B cell (primary cell): ENCODE measurements around the gene EEPD1. TPM values are rescaled to one million over a fixed set of nuclear protein-coding genes. Genes with fewer than 3 reads are reported as not detected.
"Not testable (repeated sequence)": the region's sequence is repeated elsewhere in the genome, so short reads cannot be mapped to it uniquely, and the experiment has no call there.

Source experiments
- ATAC-seq: fragments of 200-7000 bp; cut with Tn5 transposase; one replicate; pipeline ENCODE4 v1.10.0; 2021; ENCODE audit warnings: low read depth, mild to moderate bottlenecking, moderate number of reproducible peaks, moderate library complexity
- CTCF ChIA-PET: fragments of 350-600 bp; sonication (Branson Sonifier 250); formaldehyde crosslinking; loops from one replicate; lab custom pipeline; 2021; ENCODE audit warnings: antibody characterized with exemption, inconsistent platforms; lab: Charles Lee
- POLR2A ChIA-PET: fragments of 350-600 bp; sonication (Branson Sonifier 250); formaldehyde crosslinking; loops from one replicate; lab custom pipeline; 2021; ENCODE audit warnings: antibody characterized with exemption; lab: Charles Lee
- DNase-seq: peaks from one replicate; pipeline ENCODE4 v3.0.0; 2013
- H2AFZ ChIP-seq: 2 replicates; pipeline ENCODE4 v1.6.1; 2012; ENCODE audit warnings: mild to moderate bottlenecking, low read depth, low read length; ENCODE audit not compliant: insufficient read depth, poor library complexity, severe bottlenecking
- H3K27ac ChIP-seq, 2 donors: 1 replicate in 1 of 2; 2 replicates in 1 of 2; pipeline ENCODE4 v1.5.1; 2012 to 2013; ENCODE audit warnings: low read length in 2 of 2, mild to moderate bottlenecking in 2 of 2, moderate library complexity in 1 of 2
- H3K27me3 ChIP-seq, 4 experiments: fragments of 200-600 bp in 1 of 4; sonication (generic) in 1 of 4; replicated peaks in 1 of 4; 1 replicate in 2 of 4; 2 replicates in 2 of 4; pipeline versions ENCODE4 v1.6.1 to v1.7.0; 2013 to 2016; ENCODE audit warnings: low read length in 3 of 4, mild to moderate bottlenecking in 2 of 4, mixed read lengths in 1 of 4, moderate library complexity in 1 of 4; ENCODE audit not compliant: insufficient read depth in 4 of 4, control insufficient read depth in 3 of 4; ENCODE audit errors: control extremely low read depth in 1 of 4
- H3K36me3 ChIP-seq, 2 experiments: replicated peaks in 1 of 2; 1 replicate in 1 of 2; 2 replicates in 1 of 2; pipeline versions ENCODE4 v1.6.1 to v1.7.1; 2013; ENCODE audit warnings: low read length in 1 of 2; ENCODE audit not compliant: insufficient read depth in 2 of 2, control insufficient read depth in 1 of 2; ENCODE audit errors: control extremely low read depth in 1 of 2, extremely low read depth in 1 of 2
- H3K4me1 ChIP-seq, 2 donors: fragments of 200-600 bp in 1 of 2; sonication (generic) in 1 of 2; 1 replicate in 1 of 2; 2 replicates in 1 of 2; pipeline versions ENCODE4 v1.5.1 to v1.6.1; 2013 to 2017; ENCODE audit warnings: low read length in 2 of 2; ENCODE audit not compliant: control insufficient read depth in 2 of 2, insufficient read depth in 2 of 2
- H3K4me2 ChIP-seq: replicated peaks from 2 replicates; pipeline ENCODE3; 2012; ENCODE audit warnings: mild to moderate bottlenecking, low read depth, low read length; ENCODE audit not compliant: poor library complexity, severe bottlenecking
- H3K4me3 ChIP-seq, 5 experiments: fragments of 200-600 bp in 1 of 5; sonication (generic) in 1 of 5; 1 replicate in 3 of 5; 2 replicates in 2 of 5; pipeline versions ENCODE4 v1.5.1 to v1.7.0; 2011 to 2016; ENCODE audit warnings: low read length in 4 of 5, mild to moderate bottlenecking in 4 of 5, low read depth in 2 of 5, control low read depth in 1 of 5, moderate library complexity in 1 of 5; ENCODE audit not compliant: insufficient read depth in 1 of 5; ENCODE audit errors: control extremely low read depth in 1 of 5, extremely low read depth in 1 of 5
- H3K79me2 ChIP-seq: fragments of 200-600 bp; sonication (generic); one replicate; pipeline ENCODE4 v1.6.0; 2016; ENCODE audit warnings: low read length; ENCODE audit not compliant: control insufficient read depth, insufficient read depth
- H3K9ac ChIP-seq: fragments of 200-600 bp; sonication (generic); 2 replicates; pipeline ENCODE4 v1.6.1; 2017; ENCODE audit warnings: mild to moderate bottlenecking, low read length, moderate library complexity
- H3K9me3 ChIP-seq, 3 donors: one replicate each; pipeline versions ENCODE4 v1.6.1 to v1.7.1; 2013; ENCODE audit warnings: low read length in 2 of 3; ENCODE audit not compliant: control insufficient read depth in 2 of 3, insufficient read depth in 1 of 3; ENCODE audit errors: control extremely low read depth in 1 of 3
- H4K20me1 ChIP-seq: 2 replicates; pipeline ENCODE4 v1.6.0; 2012; ENCODE audit warnings: mild to moderate bottlenecking, low read length; ENCODE audit not compliant: insufficient read depth, control insufficient read depth, poor library complexity, severe bottlenecking
- H3K27ac Mint-ChIP-seq: one replicate; pipeline ENCODE4 v1.8.0; 2021; ENCODE audit warnings: mixed read lengths
- H3K27me3 Mint-ChIP-seq: one replicate; pipeline ENCODE4 v1.8.0; 2021; ENCODE audit warnings: mixed read lengths
- H3K4me1 Mint-ChIP-seq: one replicate; pipeline ENCODE4 v1.8.0; 2021; ENCODE audit warnings: mixed read lengths
- H3K4me3 Mint-ChIP-seq: one replicate; pipeline ENCODE4 v1.8.0; 2021; ENCODE audit warnings: mixed read lengths
- H3K9me3 Mint-ChIP-seq: one replicate; pipeline ENCODE4 v1.8.0; 2022; ENCODE audit warnings: mixed read lengths; ENCODE audit not compliant: insufficient read depth
- CTCF ChIP-seq: fragments of 200-600 bp; IDR thresholded peaks from one replicate; pipeline ENCODE4 v1.8.0; 2022; ENCODE audit warnings: antibody characterized with exemption, mild to moderate bottlenecking
- EZH2 ChIP-seq: IDR thresholded peaks from 2 replicates; pipeline ENCODE4 v1.6.1; 2012; ENCODE audit warnings: borderline replicate concordance, low read depth, mild to moderate bottlenecking, moderate library complexity, low read length; ENCODE audit not compliant: insufficient read depth, poor library complexity, severe bottlenecking
- WGBS: methylation state at CpG from one replicate; pipeline ENCODE4 v1.1.5; 2013; ENCODE audit warnings: missing lambda C conversion rate; ENCODE audit not compliant: insufficient coverage; 5-methylcytosine and 5-hydroxymethylcytosine counted together
- intact Hi-C: fragments of 100-400 bp; cut with micrococcal nuclease; formaldehyde crosslinking; loops from one replicate; pipeline ENCODE4 v1.10.0; 2022
- polyA plus RNA-seq: library from polyadenylated mRNA; depleted of rRNA; stranded (reverse); fragments of >200 nt; gene quantifications from 2 replicates; pipeline ENCODE4 v1.2.3, GENCODE V29; 2012
- total RNA-seq, 2 donors: library from RNA; stranded (reverse); fragments of 120-200 nt in 1 of 2; gene quantifications; 1 replicate in 1 of 2; 2 replicates in 1 of 2; pipeline versions ENCODE4 v1.2.3 to v1.2.4, GENCODE V29; 2013 to 2022

Gene EEPD1
- total and polyA plus RNA-seq, 2 donors (not counting 1 experiment from before 2014, with no cell fraction given): 0.49 to 4.1 TPM

DNA sequence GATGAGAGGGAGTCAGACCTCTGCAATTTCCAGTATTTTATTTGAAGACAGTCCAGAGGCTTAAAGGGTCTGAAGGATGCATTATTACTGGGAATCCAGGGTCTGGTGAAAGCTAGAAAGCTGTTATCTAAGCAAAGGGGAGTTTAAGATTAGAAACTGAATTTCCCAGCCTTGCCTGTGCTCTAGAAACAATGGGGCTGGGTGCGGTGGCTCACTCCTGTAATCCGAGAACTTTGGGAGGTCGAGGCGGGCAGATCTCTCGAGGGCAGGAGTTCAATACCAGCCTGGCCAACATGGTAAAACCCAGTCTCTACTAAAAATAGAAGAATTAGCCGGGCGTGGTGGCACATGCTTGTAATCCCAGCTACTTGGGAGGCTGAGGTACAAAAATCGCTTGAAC is 165.1 kb downstream of the EEPD1 start:
- Histone ChIP-seq H3K27ac (no peak overlapping the region), H3K9me3 (peaks cover 0 to 10% (median 0%) of the 10 kb centered on the region in 3 donors), H3K36me3 (no peaks in the 10 kb centered on the region), H3K79me2 (no peaks in the 10 kb centered on the region), H3K4me3 (no peak overlapping the region), H4K20me1 (no peaks in the 10 kb centered on the region), H3K27me3 (peaks cover 0 to 6% (median 0%) of the 10 kb centered on the region in 4 experiments), H2AFZ (no peak overlapping the region), H3K4me2 (no peak overlapping the region), H3K4me1 (no peaks in the 10 kb centered on the region), H3K9ac (no peak overlapping the region)
- intact Hi-C loops: no loop called here
- 87% methylated on average over 7 of the region's 8 CpGs for WGBS
- ATAC-seq (no peak), DNase-seq (no peak)
- H3K4me1 Mint-ChIP-seq: no peaks in the 10 kb centered on the region
- TF ChIP-seq CTCF: no peak
- TF ChIP-seq EZH2: no peak
- no peak overlapping the region for H3K4me3 Mint-ChIP-seq
- H3K27ac Mint-ChIP-seq: no peak overlapping the region
- POLR2A ChIA-PET: no interaction called here
- no peaks in the 10 kb centered on the region for H3K9me3 Mint-ChIP-seq
- CTCF ChIA-PET: interaction anchor here (0.7 to 4.3 kb wide), 16 partner anchors 9 to 893 kb away, joined by 3 to 37 read pairs (median 8); no protein-coding TSS in a partner anchor
- peaks cover 12% of the 10 kb centered on the region for H3K27me3 Mint-ChIP-seq

DNA sequence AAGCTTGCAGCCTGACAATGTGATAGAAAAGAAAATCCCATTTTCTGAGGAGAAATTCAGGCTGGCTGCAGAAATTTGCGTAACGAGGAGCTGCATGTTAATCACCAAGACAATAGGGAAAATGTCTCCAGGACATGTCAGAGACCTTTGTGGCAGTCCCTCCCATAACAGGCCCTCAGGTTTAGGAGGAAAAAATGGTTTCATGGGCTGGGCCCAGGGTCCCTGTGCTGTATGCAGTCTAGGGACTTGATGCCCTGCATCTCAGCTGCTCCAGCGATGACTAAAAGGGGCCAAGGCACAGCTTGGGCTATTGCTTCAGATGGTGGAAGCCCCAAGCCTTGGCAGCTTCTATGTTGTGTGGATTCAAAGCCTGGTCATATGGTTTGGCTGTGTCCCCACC is 168.2 kb downstream of the EEPD1 start:
- H3K4me1 Mint-ChIP-seq, H3K4me2 ChIP-seq, H3K79me2 ChIP-seq, H3K4me1 ChIP-seq, H3K9ac ChIP-seq, H3K4me3 ChIP-seq, DNase-seq, H3K4me3 Mint-ChIP-seq, POLR2A ChIA-PET, intact Hi-C loops, H3K9me3 Mint-ChIP-seq, H3K27me3 ChIP-seq, H4K20me1 ChIP-seq, H3K27ac Mint-ChIP-seq, H3K36me3 ChIP-seq, H2AFZ ChIP-seq, ATAC-seq, H3K27ac ChIP-seq: not testable (repeated sequence)
- H3K9me3 ChIP-seq: peaks cover 0 to 10% (median 0%) of the 10 kb centered on the region in 3 donors
- CTCF ChIA-PET: interaction anchor here (1.1 to 4.3 kb wide), 5 partner anchors 29 to 336 kb away, joined by 3 to 37 read pairs (median 5); no protein-coding TSS in a partner anchor
- peaks cover 18% of the 10 kb centered on the region for H3K27me3 Mint-ChIP-seq
- 100% methylated on average over 3 of the region's 3 CpGs for WGBS
